VCaP (cell line): ENCODE measurements around the gene BSPH1.

Experiments used
- H3K27ac ChIP-seq: fragments of 450-650 bp; 2 replicates; pipeline ENCODE4 v1.5.1; 2017
- CTCF ChIP-seq: fragments of 450-650 bp; conservative IDR thresholded peaks from 2 replicates; pipeline ENCODE4 v1.5.1; 2017; ENCODE audit warnings: mild to moderate bottlenecking, moderate library complexity

Gene BSPH1, protein sequence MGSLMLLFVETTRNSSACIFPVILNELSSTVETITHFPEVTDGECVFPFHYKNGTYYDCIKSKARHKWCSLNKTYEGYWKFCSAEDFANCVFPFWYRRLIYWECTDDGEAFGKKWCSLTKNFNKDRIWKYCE

GRCh38 chr19:47992070-47992469 is at the start of gene BSPH1:
Gene BSPH1 (minus strand): TSS chr19:47992170. CDS start chr19:47992081, 89 bp downstream.
- TF ChIP-seq CTCF, result no peak
- no peak within 1 kb of the TSS for H3K27ac ChIP-seq

- H3K27ac ChIP-seq, result no peak overlapping the region
- TF ChIP-seq CTCF, result no peak
These were observed 44.8 kb upstream of the BSPH1 start for GRCh38 chr19:48036765-48037164.

DNA sequence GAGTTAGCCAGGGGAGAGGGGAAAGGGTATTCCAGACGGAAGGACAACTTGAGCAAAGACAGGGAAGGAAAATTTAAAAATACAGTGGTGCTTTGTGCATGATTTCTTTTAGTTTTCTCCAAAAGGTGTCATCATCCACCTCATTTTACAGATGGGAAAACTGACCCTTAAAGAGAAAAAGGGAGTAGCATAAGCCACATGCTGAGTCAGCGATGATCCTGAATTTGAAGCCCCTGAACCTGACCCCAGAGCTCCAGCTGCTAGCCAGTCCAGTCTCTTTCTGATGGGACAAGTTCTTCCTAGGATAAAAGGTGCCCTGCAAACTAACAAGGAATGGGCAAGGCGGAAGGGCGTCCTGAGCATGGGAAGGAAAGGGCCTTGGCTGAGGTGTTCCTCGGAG is 41.6 kb upstream of the BSPH1 start:
- TF ChIP-seq CTCF, result no peak
- H3K27ac ChIP-seq, result no peak overlapping the region

GRCh38 chr19:48030073-48030472 is 38.1 kb upstream of the BSPH1 start:
- no peak overlapping the region for H3K27ac ChIP-seq
- no peak for TF ChIP-seq CTCF

GRCh38 chr19:48029431-48029830 is 37.5 kb upstream of the BSPH1 start:
- no peak overlapping the region for H3K27ac ChIP-seq
- no peak for TF ChIP-seq CTCF

DNA sequence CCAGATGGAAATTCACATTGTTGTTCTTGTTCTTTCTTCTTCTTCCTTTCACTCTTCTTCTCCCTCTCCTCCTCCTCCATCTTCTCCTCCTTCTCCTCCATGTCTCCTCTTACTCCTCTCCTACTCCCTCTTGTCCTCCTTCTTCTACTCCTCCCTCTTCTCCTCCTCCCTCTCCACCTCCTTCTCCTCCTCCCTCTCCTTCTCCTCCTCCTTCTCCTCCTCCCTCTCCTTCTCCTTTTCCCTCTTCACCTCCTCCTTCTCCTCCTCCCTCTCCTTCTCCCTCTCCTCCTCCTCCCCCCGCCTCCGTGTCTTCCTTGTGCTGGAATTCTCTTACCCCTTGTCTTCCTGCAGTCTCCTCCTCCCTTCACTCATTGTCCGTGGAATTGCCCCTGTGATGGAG is 33.5 kb upstream of the BSPH1 start:
- no peak for TF ChIP-seq CTCF
- H3K27ac ChIP-seq, result no peak overlapping the region

- TF ChIP-seq CTCF, result no peak
- no peak overlapping the region for H3K27ac ChIP-seq
These were observed 31.5 kb upstream of the BSPH1 start for GRCh38 chr19:48023518-48023917.

- no peak overlapping the region for H3K27ac ChIP-seq
- TF ChIP-seq CTCF, result no peak
These were observed 31.0 kb upstream of the BSPH1 start for GRCh38 chr19:48023011-48023410.
